Right atrium auricular region (tissue), 2 donors: ENCODE results near the gene QRICH1. TPM values are rescaled to one million over a fixed set of nuclear protein-coding genes. Genes with fewer than 3 reads are reported as not detected.
"Not testable (repeated sequence)": the region's sequence is repeated elsewhere in the genome, so short reads cannot be mapped to it uniquely, and the experiment has no call there.

ENCODE experiments used
- DNase-seq: peaks from one replicate; pipeline ENCODE4 v3.0.0-alpha.2; 2019; ENCODE audit warnings: low spot score
- H3K27ac ChIP-seq, 2 donors: fragments of 200-600 bp; sonication (generic); 1 replicate in 1 of 2; 2 replicates in 1 of 2; pipeline ENCODE4 v1.5.1; 2016 to 2019
- H3K27me3 ChIP-seq, 2 donors: fragments of 200-600 bp; sonication (generic); one replicate each; pipeline versions ENCODE4 v1.5.1 to v1.6.0; 2017 to 2019
- H3K36me3 ChIP-seq: fragments of 200-600 bp; sonication (generic); one replicate; pipeline ENCODE4 v1.5.1; 2016
- H3K4me1 ChIP-seq, 2 donors: fragments of 200-600 bp; sonication (generic); one replicate each; pipeline versions ENCODE4 v1.5.1 to v1.6.0; 2017 to 2019
- H3K4me3 ChIP-seq, 2 donors: fragments of 200-600 bp; sonication (generic); 1 replicate in 1 of 2; 2 replicates in 1 of 2; pipeline ENCODE4 v1.5.1; 2017 to 2019; ENCODE audit warnings: mild to moderate bottlenecking in 1 of 2, moderate library complexity in 1 of 2
- H3K9me3 ChIP-seq, 2 donors: fragments of 200-600 bp; sonication (generic); one replicate each; pipeline ENCODE4 v1.5.1; 2019
- total RNA-seq, 2 donors: library from RNA; depleted of rRNA; stranded (reverse); fragments of >200 nt; gene quantifications; one replicate each; pipeline ENCODE4 v1.1.0, GENCODE V29; 2016
- TF ChIP-seq, protein P1 (sequence below), 2 donors: fragments of 200-600 bp; sonication (generic); IDR thresholded peaks; one replicate each; pipeline ENCODE4 v1.5.1; 2019; ENCODE audit warnings: antibody characterized with exemption in 2 of 2

Gene QRICH1
- total RNA-seq, 2 donors from 2014 or later: 39.1 to 46.8 TPM

DNA sequence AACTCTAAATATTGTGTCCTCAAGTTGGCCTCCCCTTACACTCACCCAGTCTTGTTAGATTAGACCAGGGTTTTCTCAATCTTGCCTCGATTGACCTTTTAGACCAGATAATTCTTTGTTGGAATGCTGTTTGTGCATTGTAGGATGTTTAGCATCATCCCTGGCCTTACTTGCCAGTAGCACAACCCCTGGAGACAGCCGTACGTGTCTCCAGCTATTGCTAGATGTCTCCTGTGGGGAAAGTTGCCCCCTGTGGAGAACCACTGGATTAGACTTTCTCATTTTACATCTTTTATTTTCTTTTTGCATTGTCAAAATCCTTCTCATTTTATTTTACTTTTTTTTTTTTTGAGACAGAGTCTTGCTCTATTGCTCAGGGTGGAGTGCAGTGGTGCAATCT is 84.5 kb downstream of the QRICH1 start:
- Histone ChIP-seq H3K36me3 (peaks cover 13% of the 10 kb centered on the region), H3K9me3 (no peaks in the 10 kb centered on the region), H3K4me1 (peaks cover 0 to 34% of the 10 kb centered on the region in 2 donors), H3K27ac (no peak overlapping the region), H3K27me3 (no peaks in the 10 kb centered on the region), H3K4me3 (no peak overlapping the region)
- TF ChIP-seq, protein P1, sequence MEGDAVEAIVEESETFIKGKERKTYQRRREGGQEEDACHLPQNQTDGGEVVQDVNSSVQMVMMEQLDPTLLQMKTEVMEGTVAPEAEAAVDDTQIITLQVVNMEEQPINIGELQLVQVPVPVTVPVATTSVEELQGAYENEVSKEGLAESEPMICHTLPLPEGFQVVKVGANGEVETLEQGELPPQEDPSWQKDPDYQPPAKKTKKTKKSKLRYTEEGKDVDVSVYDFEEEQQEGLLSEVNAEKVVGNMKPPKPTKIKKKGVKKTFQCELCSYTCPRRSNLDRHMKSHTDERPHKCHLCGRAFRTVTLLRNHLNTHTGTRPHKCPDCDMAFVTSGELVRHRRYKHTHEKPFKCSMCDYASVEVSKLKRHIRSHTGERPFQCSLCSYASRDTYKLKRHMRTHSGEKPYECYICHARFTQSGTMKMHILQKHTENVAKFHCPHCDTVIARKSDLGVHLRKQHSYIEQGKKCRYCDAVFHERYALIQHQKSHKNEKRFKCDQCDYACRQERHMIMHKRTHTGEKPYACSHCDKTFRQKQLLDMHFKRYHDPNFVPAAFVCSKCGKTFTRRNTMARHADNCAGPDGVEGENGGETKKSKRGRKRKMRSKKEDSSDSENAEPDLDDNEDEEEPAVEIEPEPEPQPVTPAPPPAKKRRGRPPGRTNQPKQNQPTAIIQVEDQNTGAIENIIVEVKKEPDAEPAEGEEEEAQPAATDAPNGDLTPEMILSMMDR (IDR thresholded peaks at IDR 0.05): no peak
- DNase-seq: no peak

DNA sequence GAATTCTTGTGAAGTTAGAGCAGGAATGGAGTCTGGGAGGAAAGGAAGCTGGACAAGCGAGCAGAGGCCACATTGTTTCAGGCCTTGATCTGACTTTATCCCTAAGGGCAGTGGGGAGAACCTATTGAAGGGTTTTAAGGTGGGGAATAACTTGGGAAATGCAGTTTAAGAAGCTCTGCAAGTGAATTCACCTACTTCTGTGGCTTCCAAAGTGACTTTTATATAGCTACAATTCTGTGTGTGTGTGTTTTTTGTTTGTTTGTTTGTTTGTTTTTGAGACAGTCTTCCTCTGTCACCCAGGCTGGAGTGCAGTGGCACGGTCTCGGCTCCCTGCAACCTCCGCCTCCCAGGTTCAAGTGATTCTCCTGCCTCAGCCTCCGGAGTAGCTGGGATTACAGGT is 85.2 kb downstream of the QRICH1 start:
- not testable (repeated sequence) for H3K4me3 ChIP-seq, DNase-seq, H3K9me3 ChIP-seq, H3K27me3 ChIP-seq
- H3K36me3 ChIP-seq: peaks cover 11% of the 10 kb centered on the region
- H3K27ac ChIP-seq: peak overlapping the region in 1 of 2 donors; percentile 98
- H3K4me1 ChIP-seq: peaks cover 0 to 34% of the 10 kb centered on the region in 2 donors

DNA sequence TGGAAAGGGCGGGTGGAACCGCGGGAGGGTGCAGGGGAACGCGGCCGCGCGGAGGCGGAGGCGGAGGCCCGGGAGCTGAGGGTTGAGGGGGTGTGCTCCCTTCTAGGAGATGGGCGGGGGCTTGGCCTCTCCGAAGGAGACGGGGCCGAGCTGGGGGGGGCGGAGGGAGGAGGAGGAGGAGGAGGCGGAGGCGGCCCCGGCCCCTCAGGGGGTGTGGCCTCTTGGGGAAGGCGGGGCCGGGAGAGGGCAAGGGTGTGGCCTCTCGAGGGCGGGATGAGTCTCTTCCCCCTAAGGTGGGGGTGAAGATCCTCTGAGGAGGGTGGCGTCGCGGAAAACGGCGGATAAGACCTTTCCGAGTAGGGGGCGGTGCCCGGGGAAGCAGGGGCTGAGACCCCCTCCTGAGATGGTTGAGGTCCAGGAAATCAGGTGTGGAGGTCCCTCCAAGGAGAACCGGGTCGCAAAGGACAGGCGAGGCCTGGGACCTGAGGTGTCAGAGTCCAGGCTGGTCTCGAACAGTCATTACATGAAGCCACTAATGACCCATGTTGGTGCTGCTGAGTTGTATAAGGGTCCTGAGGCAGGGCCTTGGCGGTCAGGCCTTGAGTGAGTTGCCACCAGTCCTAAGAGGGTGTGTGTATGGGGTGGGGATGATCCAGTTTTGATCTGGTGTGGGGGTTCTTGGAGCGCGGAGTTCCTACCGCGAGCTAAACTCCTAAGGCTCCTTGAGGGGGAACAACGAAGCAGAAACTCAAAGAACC is 85.9 kb downstream of the QRICH1 start:
- Histone ChIP-seq H3K27ac (peak overlapping the region; percentile 97 to 98), H3K4me1 (peaks cover 0 to 30% of the 10 kb centered on the region in 2 donors), H3K4me3 (peak overlapping the region; percentile 75 to 82), H3K36me3 (peaks cover 11% of the 10 kb centered on the region), H3K27me3 (no peaks in the 10 kb centered on the region), H3K9me3 (no peaks in the 10 kb centered on the region)
- TF ChIP-seq, protein P1 (IDR thresholded peaks at IDR 0.05): no peak
- DNase-seq: peak; percentile 85

DNA sequence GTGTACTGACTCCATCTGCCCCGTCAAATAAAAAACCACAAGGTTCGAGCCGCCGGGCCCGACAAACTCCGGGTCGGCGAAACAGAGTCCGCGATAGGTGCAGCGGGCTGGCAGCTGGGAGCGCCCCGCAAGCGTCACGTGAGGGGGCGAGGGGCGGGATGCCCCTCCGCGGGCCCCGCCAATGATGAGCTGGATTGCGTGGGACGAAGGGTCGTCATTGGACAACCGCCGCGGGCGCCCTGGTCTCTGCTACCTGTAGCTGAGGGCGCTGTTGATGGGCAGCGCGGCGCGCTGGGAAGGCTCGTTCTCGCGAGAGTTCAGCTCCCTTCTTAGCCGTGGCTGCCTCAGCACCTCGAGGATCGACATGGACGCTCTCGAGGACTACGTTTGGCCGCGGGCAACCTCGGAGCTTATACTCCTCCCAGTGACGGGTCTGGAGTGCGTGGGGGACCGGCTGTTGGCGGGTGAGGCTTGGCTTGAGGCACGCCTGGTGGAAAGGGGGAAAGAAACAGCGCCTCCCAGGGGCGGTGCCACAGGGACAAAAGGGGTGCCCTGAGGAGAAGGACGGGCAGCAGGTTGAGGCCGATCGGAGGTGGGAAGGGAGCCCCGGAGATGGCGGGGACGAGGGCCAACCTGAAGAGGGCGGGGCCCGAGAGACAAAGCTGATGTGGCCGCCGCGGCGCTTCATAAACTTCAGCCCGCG is 86.7 kb downstream of the QRICH1 start, which contains the start of gene WDR6:
Gene WDR6, plus strand, starts transcription at position 324 of the 703 bp plus-strand sequence. Its CDS starts 41 bp downstream, at position 365.
- Histone ChIP-seq H3K4me1 (peaks cover 0 to 23% of the 10 kb centered on the region in 2 donors), H3K36me3 (peaks cover 7% of the 10 kb centered on the region), H3K27ac (peak within 1 kb of the TSS; percentile 97 to 98), H3K4me3 (peak within 1 kb of the TSS; percentile 75 to 82), H3K9me3 (no peaks in the 10 kb centered on the region), H3K27me3 (no peaks in the 10 kb centered on the region)
- TF ChIP-seq, protein P1 (IDR thresholded peaks at IDR 0.05): peak; percentile 34 to 68
- DNase-seq: peak; percentile 98

DNA sequence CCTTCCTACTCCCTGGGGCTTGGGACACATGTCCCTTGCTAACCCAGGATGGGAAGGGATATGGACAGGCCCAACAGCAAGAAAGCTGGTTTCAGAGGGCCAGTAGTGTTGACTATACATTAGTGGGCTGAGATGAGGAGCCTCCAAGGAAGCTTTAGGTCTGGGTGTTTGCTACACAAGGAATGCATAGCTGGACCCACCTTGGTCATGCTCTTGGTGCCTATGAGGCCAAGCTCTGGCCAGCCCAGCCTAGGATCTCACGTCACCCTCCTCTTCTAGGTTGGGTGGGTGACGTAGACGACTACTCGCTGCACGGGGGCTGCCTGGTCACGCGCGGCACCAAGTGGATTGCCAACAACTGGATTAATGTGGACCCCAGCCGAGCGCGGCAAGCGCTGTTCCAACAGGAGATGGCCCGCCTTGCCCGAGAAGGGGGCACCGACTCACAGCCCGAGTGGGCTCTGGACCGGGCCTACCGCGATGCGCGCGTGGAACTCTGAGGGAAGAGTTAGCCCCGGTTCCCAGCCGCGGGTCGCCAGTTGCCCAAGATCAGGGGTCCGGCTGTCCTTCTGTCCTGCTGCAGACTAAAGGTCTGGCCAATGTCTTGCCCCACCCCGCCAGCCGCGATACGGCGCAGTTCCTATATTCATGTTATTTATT is 87.3 kb downstream of the QRICH1 start:
- Histone ChIP-seq H3K4me3 (peak overlapping the region; percentile 75 to 82), H3K27me3 (no peaks in the 10 kb centered on the region), H3K27ac (peak overlapping the region; percentile 97 to 98), H3K9me3 (no peaks in the 10 kb centered on the region), H3K36me3 (peaks cover under 1% of the 10 kb centered on the region), H3K4me1 (peaks cover 0 to 20% of the 10 kb centered on the region in 2 donors)
- no peak for DNase-seq
- TF ChIP-seq, protein P1 (IDR thresholded peaks at IDR 0.05): no peak

DNA sequence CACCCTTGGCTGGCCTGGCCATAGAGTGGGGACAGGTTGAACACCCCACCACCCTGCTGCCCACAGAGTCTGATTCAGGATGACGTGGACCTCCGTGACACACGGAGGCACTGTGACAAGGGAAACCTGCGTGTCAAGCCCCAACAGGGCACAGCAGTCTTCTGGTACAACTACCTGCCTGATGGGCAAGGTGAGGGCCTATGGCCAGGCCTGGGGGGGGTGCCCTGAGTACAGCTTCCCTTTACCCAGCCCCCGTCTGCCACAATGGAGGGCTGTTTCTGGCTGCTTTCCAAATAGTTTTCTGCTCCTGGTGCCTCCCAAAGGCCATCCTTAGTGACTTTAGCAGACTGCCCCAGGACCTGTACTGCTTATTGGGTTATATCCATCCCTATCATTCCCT is 87.9 kb downstream of the QRICH1 start:
- Histone ChIP-seq H3K4me1 (peaks cover 0 to 20% of the 10 kb centered on the region in 2 donors), H3K27me3 (no peaks in the 10 kb centered on the region), H3K9me3 (no peaks in the 10 kb centered on the region), H3K36me3 (no peaks in the 10 kb centered on the region), H3K27ac (peak overlapping the region in 1 of 2 donors; percentile 98), H3K4me3 (peak overlapping the region in 1 of 2 donors; percentile 82)
- no peak for DNase-seq
- TF ChIP-seq, protein P1 (IDR thresholded peaks at IDR 0.05): no peak
